ENCODE results near the gene SORBS2.
"Not testable (repeated sequence)": the region's sequence is repeated elsewhere in the genome, so short reads cannot be mapped to it uniquely, and the experiment has no call there.

The SORBS2 gene

DNA sequence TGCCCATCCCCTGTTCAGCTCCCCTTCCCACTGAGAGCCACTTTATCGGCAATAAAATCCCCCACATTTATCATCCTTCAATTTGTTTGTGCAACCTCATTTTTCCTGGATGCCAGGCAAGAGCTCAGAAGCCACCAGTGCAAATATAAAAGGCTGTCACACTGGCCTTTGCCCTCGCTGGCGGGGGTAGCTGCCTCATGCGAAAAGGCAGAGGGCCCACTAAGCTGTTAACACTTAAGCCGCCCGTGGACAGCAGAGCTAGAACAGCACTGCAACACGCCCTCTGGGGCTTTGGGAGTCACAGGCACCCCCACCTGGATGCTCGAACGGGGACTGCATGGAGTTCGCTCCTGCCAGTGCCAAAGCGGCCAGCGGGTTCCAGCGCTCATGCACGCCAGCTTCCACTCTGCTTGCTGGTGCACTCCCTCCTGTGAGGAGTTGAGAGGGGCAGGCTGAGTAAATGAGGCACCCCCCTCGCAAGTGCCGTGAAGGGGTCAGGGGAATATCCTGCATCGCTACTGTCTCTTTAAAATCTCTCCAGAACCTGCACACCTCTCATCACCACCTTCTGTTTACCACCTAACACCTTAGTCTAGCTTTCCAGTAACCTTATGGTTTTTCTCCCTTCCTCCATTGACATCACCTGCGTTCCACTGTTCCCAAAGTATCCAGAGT lies 99.5 kb downstream of the SORBS2 start:
- DNase-seq (ENCODE audit: low read depth), result no peak

- DNase-seq (ENCODE audit: low read depth), result no peak
Measured at GRCh38 chr4:185711726-185712125, 100.3 kb downstream of the SORBS2 start.

- DNase-seq (ENCODE audit: low read depth), result no peak
Measured at GRCh38 chr4:185710487-185710995, 101.5 kb downstream of the SORBS2 start.

GRCh38 chr4:185709802-185710486 lies 102.0 kb downstream of the SORBS2 start:
- no peak for DNase-seq (ENCODE audit: low read depth)

DNA sequence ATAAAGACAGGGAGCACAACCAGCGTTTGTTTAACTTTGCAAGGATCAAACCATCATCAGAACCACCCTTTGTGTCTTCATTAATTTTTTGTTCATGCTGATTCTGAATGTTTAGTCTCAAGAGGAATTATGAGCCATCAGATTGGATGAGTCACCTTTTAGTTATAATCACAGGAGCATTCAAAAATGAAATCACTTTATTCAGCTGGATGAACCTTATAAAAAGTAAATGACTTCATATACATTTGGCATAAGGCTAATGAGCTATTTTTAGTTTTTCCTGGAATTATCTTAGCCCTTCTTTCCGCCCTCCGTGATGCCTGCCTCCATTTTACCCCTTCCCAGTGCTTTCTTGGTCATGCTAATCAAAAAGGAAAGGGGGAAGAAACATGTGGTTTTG lies 103.6 kb downstream of the SORBS2 start:
- no peak for DNase-seq (ENCODE audit: low read depth)

GRCh38 chr4:185707622-185708021 lies 104.4 kb downstream of the SORBS2 start:
- DNase-seq (ENCODE audit: low read depth), result not testable (repeated sequence)

DNA sequence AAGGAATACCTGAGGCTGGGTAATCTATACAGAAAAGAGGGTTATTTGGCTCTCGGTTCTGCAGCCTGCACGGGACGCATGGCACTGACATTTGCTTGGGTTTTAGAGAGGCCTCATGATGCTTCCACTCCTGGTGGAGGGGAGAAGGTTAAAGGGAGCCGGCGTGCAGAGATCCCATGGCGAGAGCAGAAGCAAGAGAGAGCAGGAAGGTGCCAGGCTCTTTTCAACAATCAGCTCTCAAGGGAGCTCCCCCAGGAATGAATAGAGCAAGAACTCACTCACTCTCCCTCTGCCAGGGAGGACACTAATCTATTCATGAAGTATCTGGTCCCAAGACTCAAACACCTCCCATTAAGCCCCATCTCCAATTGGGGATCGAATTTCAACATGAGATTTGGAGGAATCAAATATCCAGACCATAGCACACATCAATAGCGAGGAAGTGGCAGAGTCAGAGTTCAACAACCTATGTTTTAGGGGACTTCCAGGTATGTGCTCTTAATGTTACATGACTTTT lies 109.8 kb downstream of the SORBS2 start:
- no peak for DNase-seq (ENCODE audit: low read depth)

- DNase-seq (ENCODE audit: low read depth), result no peak
Measured at GRCh38 chr4:185700630-185701029, 111.4 kb downstream of the SORBS2 start.

- DNase-seq (ENCODE audit: low read depth), result no peak
Measured at GRCh38 chr4:185700048-185700447, 111.9 kb downstream of the SORBS2 start.

DNA sequence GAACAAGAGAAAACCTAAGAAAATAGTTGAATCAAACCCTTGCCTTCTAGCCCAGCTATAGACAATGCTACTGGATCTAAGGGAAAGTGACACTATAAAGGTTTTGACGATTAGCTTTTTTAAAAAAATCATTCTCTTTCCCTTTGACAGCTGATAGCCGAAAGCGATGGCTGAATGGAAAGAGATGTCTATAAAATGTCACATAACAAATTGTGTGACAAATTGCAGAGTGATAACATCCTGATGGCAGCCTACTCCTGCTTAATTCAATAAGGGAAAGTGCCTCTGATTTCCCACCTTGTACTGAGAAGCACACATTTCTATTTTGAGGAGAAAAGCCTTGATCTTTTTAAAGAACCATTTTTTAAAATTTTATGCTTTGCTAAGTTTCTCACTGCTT lies 114.5 kb downstream of the SORBS2 start:
- no peak for DNase-seq (ENCODE audit: low read depth)

GRCh38 chr4:185695743-185696142 lies 116.3 kb downstream of the SORBS2 start:
- DNase-seq (ENCODE audit: low read depth), result no peak

GRCh38 chr4:185693548-185694215 lies 118.3 kb downstream of the SORBS2 start:
- no peak for DNase-seq (ENCODE audit: low read depth)

DNA sequence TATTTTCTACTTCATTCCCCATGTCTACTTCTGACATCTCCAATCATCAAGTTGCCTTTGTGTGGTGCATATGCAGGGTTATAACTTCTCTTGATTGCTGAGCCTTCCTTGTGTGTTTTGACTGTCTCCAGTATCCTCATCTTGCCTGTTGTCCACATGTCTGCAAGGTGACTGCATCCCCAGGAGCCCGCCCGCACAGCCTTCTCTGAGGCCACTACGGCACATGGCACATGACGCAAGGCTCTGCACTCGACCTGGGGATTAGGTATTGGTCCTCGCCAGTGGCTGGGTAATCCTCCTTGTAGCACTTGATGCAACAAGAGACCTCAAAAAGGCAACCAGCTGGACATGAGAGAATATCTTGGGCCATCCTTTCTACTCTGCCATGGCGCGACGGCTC lies 122.6 kb downstream of the SORBS2 start:
- DNase-seq (ENCODE audit: low read depth), result no peak

GRCh38 chr4:185685804-185686203 lies 126.2 kb downstream of the SORBS2 start:
- DNase-seq (ENCODE audit: low read depth), result no peak

- no peak for DNase-seq (ENCODE audit: low read depth)
Measured at GRCh38 chr4:185683896-185684295, 128.1 kb downstream of the SORBS2 start.

- no peak for DNase-seq (ENCODE audit: low read depth)
Measured at GRCh38 chr4:185683222-185683621, 128.8 kb downstream of the SORBS2 start.

DNA sequence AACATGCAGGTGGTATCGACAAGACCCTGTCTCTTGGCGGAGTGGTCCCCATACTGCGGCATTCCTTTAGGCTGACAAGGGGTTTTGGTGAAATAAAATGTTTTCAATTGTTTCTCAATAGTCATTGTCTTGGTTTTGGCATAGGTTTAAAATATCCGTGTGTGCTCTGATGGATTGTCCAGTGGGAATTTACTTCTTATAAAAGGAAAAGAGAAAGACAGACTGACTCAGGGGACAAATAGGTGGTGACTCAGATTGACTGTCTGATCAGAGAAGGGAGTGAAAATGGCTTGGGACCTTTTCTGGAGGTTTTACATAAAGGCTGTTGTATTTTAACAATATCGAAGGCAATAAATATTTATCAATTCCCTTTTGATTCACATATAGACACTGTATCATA lies 129.8 kb downstream of the SORBS2 start:
- DNase-seq (ENCODE audit: low read depth), result no peak

GRCh38 chr4:185681604-185682003 lies 130.4 kb downstream of the SORBS2 start:
- no peak for DNase-seq (ENCODE audit: low read depth)

GRCh38 chr4:185680617-185681016 lies 131.4 kb downstream of the SORBS2 start:
- DNase-seq (ENCODE audit: low read depth), result no peak

DNA sequence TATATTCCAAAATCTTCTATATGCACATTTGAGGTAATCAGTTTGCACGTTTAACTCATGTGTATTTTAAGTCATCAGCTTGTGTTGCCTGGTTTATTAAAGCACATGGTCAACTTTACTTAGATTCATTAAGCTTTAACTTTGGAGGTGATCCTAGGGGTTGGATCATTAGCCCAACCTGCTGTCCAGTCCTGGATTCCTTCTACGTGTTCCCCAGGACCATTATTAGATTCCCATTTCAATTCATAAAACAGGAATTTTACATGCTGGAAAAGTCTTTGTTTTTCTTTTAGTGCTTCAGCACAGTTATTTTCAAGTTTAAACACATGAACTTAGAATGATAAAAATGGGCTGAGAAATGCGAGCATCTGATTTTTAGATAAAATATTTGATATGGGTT lies 132.5 kb downstream of the SORBS2 start:
- no peak for DNase-seq (ENCODE audit: low read depth)

GRCh38 chr4:185677637-185678314 lies 134.2 kb downstream of the SORBS2 start:
- DNase-seq (ENCODE audit: low read depth), result no peak

GRCh38 chr4:185672618-185673017 lies 139.4 kb downstream of the SORBS2 start:
- DNase-seq (ENCODE audit: low read depth), result no peak

Data from stimulated activated CD8-positive, alpha-beta memory T cell treated with anti-CD3 and anti-CD28 coated beads, Interleukin-4, amount 100 ng/mL, for 24 hours (primary cell).